GM12878 (cell line): ENCODE measurements around the gene WDR77. TPM values are rescaled to one million over a fixed set of nuclear protein-coding genes. Genes with fewer than 3 reads are reported as not detected.

Experiments used
- BCL11A ChIP-seq: IDR thresholded peaks from 2 replicates; pipeline ENCODE4 v1.6.1; 2011; ENCODE audit warnings: low read depth, low read length
- BRCA1 ChIP-seq: IDR thresholded peaks from 2 replicates; pipeline ENCODE4 v1.6.1; 2011; ENCODE audit warnings: low read depth, low read length, improper control_type of control experiment
- CBFB ChIP-seq: IDR thresholded peaks from 2 replicates; pipeline ENCODE4 v1.6.1; 2016; ENCODE audit warnings: antibody characterized with exemption, low read depth
- CREM ChIP-seq: IDR thresholded peaks from 2 replicates; pipeline ENCODE4 v1.6.1; 2014; ENCODE audit warnings: antibody characterized with exemption, low read depth
- ESRRA ChIP-seq: IDR thresholded peaks from 2 replicates; pipeline ENCODE4 v1.6.1; 2012; ENCODE audit warnings: mild to moderate bottlenecking, low read length, improper control_type of control experiment
- FOXK2 ChIP-seq: fragments of 450-650 bp; IDR thresholded peaks from 2 replicates; pipeline ENCODE4 v1.6.1; 2017; ENCODE audit warnings: mild to moderate bottlenecking, moderate library complexity
- HDGF ChIP-seq: fragments of 450-650 bp; IDR thresholded peaks from 2 replicates; pipeline ENCODE4 v1.6.1; 2016; ENCODE audit warnings: antibody characterized with exemption
- IKZF1 ChIP-seq: fragments of 450-650 bp; conservative IDR thresholded peaks from 2 replicates; pipeline ENCODE4 v1.6.1; 2017; ENCODE audit warnings: antibody characterized with exemption, mild to moderate bottlenecking
- IKZF2 ChIP-seq, 2 experiments: fragments of 450-650 bp; IDR thresholded peaks; 2 replicates each; pipeline ENCODE4 v1.6.1; 2017; ENCODE audit warnings: mild to moderate bottlenecking in 2 of 2, moderate library complexity in 2 of 2
- MEF2A ChIP-seq: IDR thresholded peaks from 2 replicates; pipeline ENCODE4 v1.6.1; 2011; ENCODE audit warnings: low read depth, mild to moderate bottlenecking, low read length, moderate library complexity; ENCODE audit not compliant: insufficient read depth
- MTA3 ChIP-seq: IDR thresholded peaks from 2 replicates; pipeline ENCODE4 v1.6.1; 2012; ENCODE audit warnings: low read length, inconsistent platforms, borderline replicate concordance
- NR2F1 ChIP-seq: fragments of 450-650 bp; conservative IDR thresholded peaks from 2 replicates; pipeline ENCODE4 v1.6.1; 2017; ENCODE audit warnings: mild to moderate bottlenecking
- POLR2A ChIP-seq: IDR thresholded peaks from 2 replicates; pipeline ENCODE4 v1.6.1; 2011; ENCODE audit warnings: low read depth, mild to moderate bottlenecking, low read length
- RB1 ChIP-seq: fragments of 450-650 bp; formaldehyde crosslinking; IDR thresholded peaks from 2 replicates; pipeline ENCODE4 v1.6.1; 2017; ENCODE audit warnings: mild to moderate bottlenecking, borderline replicate concordance
- TARDBP ChIP-seq: IDR thresholded peaks from 2 replicates; pipeline ENCODE4 v1.6.1; 2016; ENCODE audit warnings: borderline replicate concordance
- ZNF207 ChIP-seq: fragments of 450-650 bp; IDR thresholded peaks from 2 replicates; pipeline ENCODE4 v1.6.1; 2014; ENCODE audit warnings: antibody characterized with exemption, mild to moderate bottlenecking, borderline replicate concordance
- ZNF24 ChIP-seq: fragments of 450-650 bp; IDR thresholded peaks from 2 replicates; pipeline ENCODE4 v1.6.1; 2017; ENCODE audit warnings: antibody characterized with exemption, mild to moderate bottlenecking
- polyA plus RNA-seq, 11 experiments: library from polyadenylated mRNA; depleted of rRNA in 4 of 11; unstranded in 6 of 11; stranded (reverse) in 5 of 11; fragments of >200 nt; fragmentation: Nextera tagmentation in 4 of 11; fragmentation: Illumina TruSeq in 1 of 11; extraction: Ambion mirVana in 4 of 11; extraction: Trizol in 1 of 11; gene quantifications; 1 replicate in 1 of 11; 2 replicates in 10 of 11; pipeline versions ENCODE4 v1.2.1 to v1.2.3, GENCODE V29; 2011 to 2016; ENCODE audit warnings: inconsistent platforms in 2 of 11, missing spikeins in 2 of 11, low read depth in 1 of 11
- total RNA-seq, 4 experiments: library from RNA; depleted of rRNA in 3 of 4; stranded (reverse); fragments of >200 nt in 3 of 4; fragmentation: Illumina TruSeq in 1 of 4; extraction: Trizol in 1 of 4; gene quantifications; 2 replicates each; pipeline versions ENCODE4 v1.2.1 to v1.2.3, GENCODE V29; 2013 to 2021
- TF ChIP-seq, protein P1 (sequence below): fragments of 150-350 bp; IDR thresholded peaks from 2 replicates; pipeline ENCODE4 v1.6.1; 2016; ENCODE audit warnings: low read depth, low read length
- TF ChIP-seq, protein P2 (sequence below): fragments of 450-650 bp; formaldehyde crosslinking; IDR thresholded peaks from 2 replicates; pipeline ENCODE4 v1.4.0; 2022; ENCODE audit warnings: mild to moderate bottlenecking, moderate library complexity
- TF ChIP-seq, protein P3 (sequence below): fragments of 450-650 bp; formaldehyde crosslinking; IDR thresholded peaks from 2 replicates; pipeline ENCODE4 v1.5.0; 2022; ENCODE audit warnings: mild to moderate bottlenecking, missing genetic modification characterization
- TF ChIP-seq, protein P4 (sequence below): IDR thresholded peaks from 2 replicates; pipeline ENCODE4 v1.6.1; 2011; ENCODE audit warnings: low read depth, low read length, improper control_type of control experiment, borderline replicate concordance
- TF ChIP-seq, protein P5 (sequence below): IDR thresholded peaks from 2 replicates; pipeline ENCODE4 v1.6.1; 2012; ENCODE audit warnings: low read depth, low read length, improper control_type of control experiment

Gene WDR77
- total and polyA plus RNA-seq, 10 of the 15 experiments (the other 5 are each of a cell fraction or from before 2014, with no cell fraction given) = 12.7 to 167 (median 67.1) TPM

DNA sequence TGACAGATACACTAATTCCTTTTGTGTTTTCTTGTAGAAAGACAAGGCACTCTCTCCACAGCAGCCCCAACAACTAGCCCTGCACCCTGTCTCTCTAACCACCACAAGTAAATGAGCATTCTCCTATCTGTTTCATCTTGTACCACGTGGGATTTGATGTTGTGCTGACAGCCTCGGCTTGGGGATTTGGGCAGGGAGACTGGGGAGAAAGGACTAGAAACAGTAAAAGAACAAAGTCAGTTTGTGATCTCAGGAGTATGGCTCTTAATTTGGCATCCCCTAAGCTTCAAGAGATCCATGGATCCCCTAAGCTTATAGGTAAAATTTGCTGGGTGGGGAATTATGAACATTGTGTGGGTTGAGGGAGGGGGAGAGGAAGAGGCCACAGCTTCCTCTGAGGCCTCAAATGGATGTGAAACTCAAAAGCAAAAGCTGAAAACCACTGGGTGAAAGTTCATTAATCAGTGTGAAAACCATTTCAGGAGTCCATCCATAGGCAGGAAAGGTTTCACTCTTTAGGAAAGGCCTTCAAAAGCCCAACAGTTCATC lies 27.8 kb upstream of the WDR77 start (continued):
- TF ChIP-seq MTA3 = peak; percentile 91; the same call in 1 of the 2 replicates
- peak; percentile 82 for TF ChIP-seq CBFB
- TF ChIP-seq IKZF1 = peak; percentile 99
- no peak for TF ChIP-seq BRCA1
- TF ChIP-seq MEF2A = 0 out of 2 replicates have a peak, but pooled peaks have one; percentile 44
- TF ChIP-seq, protein P1, sequence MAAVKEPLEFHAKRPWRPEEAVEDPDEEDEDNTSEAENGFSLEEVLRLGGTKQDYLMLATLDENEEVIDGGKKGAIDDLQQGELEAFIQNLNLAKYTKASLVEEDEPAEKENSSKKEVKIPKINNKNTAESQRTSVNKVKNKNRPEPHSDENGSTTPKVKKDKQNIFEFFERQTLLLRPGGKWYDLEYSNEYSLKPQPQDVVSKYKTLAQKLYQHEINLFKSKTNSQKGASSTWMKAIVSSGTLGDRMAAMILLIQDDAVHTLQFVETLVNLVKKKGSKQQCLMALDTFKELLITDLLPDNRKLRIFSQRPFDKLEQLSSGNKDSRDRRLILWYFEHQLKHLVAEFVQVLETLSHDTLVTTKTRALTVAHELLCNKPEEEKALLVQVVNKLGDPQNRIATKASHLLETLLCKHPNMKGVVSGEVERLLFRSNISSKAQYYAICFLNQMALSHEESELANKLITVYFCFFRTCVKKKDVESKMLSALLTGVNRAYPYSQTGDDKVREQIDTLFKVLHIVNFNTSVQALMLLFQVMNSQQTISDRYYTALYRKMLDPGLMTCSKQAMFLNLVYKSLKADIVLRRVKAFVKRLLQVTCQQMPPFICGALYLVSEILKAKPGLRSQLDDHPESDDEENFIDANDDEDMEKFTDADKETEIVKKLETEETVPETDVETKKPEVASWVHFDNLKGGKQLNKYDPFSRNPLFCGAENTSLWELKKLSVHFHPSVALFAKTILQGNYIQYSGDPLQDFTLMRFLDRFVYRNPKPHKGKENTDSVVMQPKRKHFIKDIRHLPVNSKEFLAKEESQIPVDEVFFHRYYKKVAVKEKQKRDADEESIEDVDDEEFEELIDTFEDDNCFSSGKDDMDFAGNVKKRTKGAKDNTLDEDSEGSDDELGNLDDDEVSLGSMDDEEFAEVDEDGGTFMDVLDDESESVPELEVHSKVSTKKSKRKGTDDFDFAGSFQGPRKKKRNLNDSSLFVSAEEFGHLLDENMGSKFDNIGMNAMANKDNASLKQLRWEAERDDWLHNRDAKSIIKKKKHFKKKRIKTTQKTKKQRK = no peak
- TF ChIP-seq, protein P2, sequence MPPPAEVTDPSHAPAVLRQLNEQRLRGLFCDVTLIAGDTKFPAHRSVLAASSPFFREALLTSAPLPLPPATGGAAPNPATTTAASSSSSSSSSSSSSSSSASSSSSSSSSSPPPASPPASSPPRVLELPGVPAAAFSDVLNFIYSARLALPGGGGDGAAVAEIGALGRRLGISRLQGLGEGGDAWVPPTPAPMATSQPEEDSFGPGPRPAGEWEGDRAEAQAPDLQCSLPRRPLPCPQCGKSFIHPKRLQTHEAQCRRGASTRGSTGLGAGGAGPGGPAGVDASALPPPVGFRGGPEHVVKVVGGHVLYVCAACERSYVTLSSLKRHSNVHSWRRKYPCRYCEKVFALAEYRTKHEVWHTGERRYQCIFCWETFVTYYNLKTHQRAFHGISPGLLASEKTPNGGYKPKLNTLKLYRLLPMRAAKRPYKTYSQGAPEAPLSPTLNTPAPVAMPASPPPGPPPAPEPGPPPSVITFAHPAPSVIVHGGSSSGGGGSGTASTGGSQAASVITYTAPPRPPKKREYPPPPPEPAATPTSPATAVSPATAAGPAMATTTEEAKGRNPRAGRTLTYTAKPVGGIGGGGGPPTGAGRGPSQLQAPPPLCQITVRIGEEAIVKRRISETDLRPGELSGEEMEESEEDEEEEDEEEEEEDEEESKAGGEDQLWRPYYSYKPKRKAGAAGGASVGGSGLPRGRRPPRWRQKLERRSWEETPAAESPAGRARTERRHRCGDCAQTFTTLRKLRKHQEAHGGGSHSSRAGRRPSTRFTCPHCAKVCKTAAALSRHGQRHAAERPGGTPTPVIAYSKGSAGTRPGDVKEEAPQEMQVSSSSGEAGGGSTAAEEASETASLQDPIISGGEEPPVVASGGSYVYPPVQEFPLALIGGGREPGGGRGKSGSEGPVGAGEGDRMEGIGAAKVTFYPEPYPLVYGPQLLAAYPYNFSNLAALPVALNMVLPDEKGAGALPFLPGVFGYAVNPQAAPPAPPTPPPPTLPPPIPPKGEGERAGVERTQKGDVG (CRISPR knock-in tag) = no peak
- TF ChIP-seq RB1 = no peak
- TF ChIP-seq TARDBP = no peak
- TF ChIP-seq, protein P3, sequence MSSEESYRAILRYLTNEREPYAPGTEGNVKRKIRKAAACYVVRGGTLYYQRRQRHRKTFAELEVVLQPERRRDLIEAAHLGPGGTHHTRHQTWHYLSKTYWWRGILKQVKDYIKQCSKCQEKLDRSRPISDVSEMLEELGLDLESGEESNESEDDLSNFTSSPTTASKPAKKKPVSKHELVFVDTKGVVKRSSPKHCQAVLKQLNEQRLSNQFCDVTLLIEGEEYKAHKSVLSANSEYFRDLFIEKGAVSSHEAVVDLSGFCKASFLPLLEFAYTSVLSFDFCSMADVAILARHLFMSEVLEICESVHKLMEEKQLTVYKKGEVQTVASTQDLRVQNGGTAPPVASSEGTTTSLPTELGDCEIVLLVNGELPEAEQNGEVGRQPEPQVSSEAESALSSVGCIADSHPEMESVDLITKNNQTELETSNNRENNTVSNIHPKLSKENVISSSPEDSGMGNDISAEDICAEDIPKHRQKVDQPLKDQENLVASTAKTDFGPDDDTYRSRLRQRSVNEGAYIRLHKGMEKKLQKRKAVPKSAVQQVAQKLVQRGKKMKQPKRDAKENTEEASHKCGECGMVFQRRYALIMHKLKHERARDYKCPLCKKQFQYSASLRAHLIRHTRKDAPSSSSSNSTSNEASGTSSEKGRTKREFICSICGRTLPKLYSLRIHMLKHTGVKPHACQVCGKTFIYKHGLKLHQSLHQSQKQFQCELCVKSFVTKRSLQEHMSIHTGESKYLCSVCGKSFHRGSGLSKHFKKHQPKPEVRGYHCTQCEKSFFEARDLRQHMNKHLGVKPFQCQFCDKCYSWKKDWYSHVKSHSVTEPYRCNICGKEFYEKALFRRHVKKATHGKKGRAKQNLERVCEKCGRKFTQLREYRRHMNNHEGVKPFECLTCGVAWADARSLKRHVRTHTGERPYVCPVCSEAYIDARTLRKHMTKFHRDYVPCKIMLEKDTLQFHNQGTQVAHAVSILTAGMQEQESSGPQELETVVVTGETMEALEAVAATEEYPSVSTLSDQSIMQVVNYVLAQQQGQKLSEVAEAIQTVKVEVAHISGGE (CRISPR knock-in tag) = no peak
- peak; percentile 54; the same call in 1 of the 2 replicates for TF ChIP-seq HDGF
- no peak for TF ChIP-seq ESRRA
- TF ChIP-seq FOXK2 = no peak
- no peak for TF ChIP-seq ZNF207
- TF ChIP-seq POLR2A = peak; percentile 47; the same call in 1 of the 2 replicates
- peak; percentile 73 for TF ChIP-seq CREM
- 0 out of 2 replicates have a peak, but pooled peaks have one; percentile 45 for TF ChIP-seq BCL11A
- TF ChIP-seq, protein P4, sequence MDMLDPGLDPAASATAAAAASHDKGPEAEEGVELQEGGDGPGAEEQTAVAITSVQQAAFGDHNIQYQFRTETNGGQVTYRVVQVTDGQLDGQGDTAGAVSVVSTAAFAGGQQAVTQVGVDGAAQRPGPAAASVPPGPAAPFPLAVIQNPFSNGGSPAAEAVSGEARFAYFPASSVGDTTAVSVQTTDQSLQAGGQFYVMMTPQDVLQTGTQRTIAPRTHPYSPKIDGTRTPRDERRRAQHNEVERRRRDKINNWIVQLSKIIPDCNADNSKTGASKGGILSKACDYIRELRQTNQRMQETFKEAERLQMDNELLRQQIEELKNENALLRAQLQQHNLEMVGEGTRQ = peak; percentile 25; the same call in 1 of the 2 replicates
- TF ChIP-seq, protein P5, sequence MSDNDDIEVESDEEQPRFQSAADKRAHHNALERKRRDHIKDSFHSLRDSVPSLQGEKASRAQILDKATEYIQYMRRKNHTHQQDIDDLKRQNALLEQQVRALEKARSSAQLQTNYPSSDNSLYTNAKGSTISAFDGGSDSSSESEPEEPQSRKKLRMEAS = no peak; the same call in 1 of the 2 replicates
- peak; percentile 99 for TF ChIP-seq IKZF2 (IDR thresholded peaks at IDR 0.05)
- TF ChIP-seq ZNF24 = no peak
- peak; percentile 85 for TF ChIP-seq NR2F1
